GM03348 (cell line): ENCODE results near the gene FLRT1.
A peak's percentile ranks its signal among the peaks of the same experiment; 100 is the strongest.

Experiments
- DNase-seq: peaks from one replicate; pipeline ENCODE4 v3.0.0; 2012; ENCODE audit warnings: low spot score

Gene FLRT1

GRCh38 chr11:64007160-64007628 is 28.5 kb upstream of the FLRT1 start:
- DNase-seq, result peak; percentile 70

DNA sequence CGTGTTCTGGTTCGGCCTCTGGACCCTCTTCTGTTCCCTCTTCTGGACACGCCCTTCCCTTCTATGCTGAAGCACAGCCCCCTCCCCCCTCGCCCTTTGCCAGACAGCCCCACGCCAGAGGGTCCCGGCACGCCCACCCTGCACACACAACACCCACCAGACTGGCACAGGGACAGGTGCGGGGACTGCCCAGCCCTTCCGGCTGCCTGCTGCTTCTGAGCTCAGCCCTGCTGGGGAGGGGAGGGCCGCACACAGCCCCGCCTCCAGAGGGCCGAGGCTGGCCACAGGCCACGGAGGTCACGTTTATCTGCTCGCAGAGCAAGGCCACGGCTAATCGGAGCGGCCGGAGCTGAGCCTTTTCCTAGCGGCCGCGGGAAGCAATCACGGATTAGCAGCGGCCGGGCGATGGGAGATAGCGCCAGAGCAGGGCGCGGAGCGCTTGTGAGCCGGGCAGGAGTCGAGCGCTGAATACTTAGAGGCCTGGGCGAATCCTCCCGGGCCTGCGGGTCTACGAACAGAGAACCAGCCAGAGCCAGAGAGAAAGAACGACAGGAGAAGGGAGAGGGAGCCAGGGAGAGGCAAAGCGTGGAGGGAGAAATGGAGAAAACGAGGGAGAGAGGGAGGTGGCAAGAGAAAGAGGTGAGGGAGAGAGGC is 28.0 kb upstream of the FLRT1 start:
- peak; percentile 68 for DNase-seq

DNA sequence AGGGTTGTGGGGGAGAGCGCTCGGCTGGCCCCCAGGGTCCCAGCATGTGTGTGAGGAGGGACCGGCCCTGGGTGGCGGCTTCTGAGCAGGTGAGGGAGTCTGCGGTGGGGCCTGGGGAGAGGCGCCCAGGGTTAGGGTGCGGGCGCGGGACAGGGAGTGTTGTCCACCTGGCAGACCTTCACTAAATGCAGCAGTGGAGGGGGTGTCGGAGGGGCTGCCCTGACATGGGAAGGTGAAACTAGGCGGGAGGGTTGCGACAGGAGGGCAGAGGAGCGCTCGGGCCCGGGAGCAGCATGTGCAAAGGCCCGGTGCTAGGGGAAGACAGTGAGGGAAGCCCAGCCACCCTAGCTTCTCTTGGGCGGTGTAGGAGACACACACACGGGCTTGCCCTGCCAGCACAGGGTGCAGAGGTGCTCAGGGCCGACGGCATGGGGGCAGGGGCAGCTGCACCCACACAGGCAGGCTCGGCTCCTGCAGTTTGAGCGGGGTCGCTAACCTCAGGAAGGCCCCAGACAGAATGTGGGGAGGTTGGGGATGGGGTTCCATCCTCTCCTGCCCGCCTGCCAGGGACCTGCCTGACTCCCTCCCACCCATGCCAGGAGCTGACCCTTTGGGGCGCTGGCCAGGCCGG is 27.3 kb upstream of the FLRT1 start:
- DNase-seq, result no peak

GRCh38 chr11:64008914-64009633 is 26.7 kb upstream of the FLRT1 start:
- DNase-seq, result no peak

DNA sequence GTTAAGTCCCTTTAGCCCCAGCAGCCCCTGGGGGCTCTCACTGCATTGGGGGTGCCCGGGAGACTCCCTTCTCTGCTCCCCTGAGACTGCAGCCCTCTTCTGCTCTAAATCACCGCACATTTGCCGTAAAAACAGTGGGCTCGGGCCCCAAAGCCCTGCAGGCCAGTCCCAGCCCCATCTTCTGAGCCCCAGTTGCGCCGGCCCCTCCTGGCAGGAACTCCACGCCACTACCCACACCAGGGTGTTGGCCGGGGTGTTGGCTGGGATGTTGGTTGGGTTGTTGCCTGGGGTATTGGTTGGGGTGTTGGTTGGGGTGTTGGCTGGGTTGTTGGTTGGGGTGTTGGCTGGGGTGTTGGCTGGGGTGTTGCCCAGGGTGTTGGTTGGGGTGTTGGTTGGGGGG is 26.0 kb upstream of the FLRT1 start:
- no peak for DNase-seq

GRCh38 chr11:64010783-64011182 is 24.9 kb upstream of the FLRT1 start:
- DNase-seq, result no peak

- DNase-seq, result no peak
Measured at GRCh38 chr11:64011371-64011770, 24.4 kb upstream of the FLRT1 start.

DNA sequence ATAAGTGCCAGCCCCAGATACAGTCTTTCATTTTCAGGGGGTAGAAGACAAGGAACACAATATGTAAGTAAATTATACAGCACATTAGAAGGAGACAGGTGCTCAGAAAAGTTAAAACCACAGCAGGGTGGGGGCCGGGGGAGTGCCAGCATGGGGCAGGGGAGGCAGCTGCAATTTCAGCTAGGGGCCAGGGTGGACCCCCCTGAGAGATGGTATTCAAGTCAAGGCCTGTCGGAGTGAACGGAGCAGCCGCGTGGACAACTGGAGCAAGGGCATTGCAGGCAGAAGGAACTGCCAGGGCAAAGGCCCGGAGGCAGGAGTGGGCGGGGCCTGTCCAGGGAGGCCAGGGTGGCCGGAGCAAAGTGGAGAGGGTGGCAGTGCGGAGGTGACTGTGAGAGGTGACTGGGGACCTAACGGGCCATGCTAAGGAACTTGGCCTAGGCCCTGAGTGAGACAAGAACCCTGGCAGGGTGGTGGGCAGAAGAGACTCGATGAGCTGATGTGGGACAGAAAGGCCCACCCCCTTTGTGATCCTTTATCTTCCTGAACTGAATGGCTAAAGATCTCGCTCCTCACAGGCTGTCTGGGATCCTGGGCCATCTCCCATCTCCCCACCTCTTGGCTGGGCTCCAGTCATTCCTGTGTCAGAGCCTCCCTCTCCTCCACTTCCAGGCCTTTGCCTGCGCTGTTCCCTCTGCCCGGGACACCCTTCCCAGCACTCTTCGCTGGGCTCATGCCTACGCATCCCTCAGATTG is 22.4 kb upstream of the FLRT1 start:
- no peak for DNase-seq

- no peak for DNase-seq
Measured at GRCh38 chr11:64014356-64014755, 21.4 kb upstream of the FLRT1 start.

- DNase-seq, result no peak
Measured at GRCh38 chr11:64015510-64015909, 20.2 kb upstream of the FLRT1 start.

DNA sequence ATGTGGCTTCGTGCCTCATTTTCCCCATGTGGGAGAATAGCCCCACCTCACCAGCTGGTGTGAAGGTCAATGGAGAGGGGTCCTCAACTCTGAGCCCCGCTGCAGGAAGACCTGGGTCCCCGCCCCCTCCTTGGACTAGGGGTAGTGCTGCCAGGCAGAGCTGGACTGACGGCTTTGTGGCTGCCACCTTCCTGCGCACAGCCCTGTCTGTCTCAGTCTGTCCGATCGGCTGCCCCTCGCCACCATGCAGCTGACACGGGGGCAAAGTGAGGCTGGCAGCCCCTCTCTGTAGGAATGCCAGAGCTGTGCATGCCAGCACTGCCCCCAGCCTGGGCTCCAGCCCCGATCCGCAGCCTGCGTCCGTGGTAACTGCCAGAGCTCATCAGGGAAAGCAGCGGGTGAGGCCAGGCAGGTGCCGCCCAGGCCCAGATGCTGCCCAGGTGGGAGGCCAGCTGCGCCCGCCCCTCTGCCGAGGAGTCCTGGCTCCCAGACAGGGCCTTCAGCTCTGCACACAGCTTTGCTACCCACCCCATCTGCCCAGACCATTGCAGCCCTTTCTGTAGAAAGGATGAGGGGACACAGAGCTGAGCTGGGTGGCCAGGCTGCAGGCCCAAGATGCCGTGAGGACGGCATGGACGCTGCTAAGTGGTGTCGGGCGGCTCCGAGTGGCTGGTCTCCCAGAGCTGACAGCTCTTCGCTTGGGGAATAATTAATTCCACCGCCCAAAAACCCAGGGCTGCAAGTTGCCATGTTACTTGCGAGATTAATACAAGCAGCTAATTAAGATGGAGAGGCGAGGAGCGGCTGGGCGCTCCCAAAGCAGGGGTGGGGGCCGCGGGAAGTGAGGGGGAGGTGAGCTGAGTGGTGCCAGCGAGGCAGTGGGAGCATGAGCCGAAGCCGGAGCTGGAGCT is 19.5 kb upstream of the FLRT1 start:
- no peak for DNase-seq

GRCh38 chr11:64017945-64018224 is 17.8 kb upstream of the FLRT1 start:
- DNase-seq, result no peak

DNA sequence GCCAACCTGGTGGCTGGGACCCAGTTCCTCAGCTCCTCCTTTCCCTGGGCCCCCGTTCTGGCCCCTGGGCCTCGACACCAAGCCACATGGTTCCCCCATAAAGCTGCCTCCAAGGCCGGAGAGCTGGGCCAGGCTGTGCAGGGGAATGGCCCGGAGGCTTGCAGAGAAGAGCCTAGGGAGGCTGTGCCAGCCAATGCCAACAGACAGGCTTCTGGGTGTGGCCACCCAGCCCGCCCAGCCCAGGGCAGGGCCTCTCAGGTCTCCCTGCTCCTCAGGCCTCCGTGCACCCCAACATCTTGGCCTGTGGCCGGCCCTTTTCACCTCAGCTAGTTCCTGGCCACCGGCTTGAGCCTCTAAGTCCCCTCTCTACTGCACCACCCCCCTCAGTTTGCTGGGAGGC is 17.4 kb upstream of the FLRT1 start:
- DNase-seq, result no peak

DNA sequence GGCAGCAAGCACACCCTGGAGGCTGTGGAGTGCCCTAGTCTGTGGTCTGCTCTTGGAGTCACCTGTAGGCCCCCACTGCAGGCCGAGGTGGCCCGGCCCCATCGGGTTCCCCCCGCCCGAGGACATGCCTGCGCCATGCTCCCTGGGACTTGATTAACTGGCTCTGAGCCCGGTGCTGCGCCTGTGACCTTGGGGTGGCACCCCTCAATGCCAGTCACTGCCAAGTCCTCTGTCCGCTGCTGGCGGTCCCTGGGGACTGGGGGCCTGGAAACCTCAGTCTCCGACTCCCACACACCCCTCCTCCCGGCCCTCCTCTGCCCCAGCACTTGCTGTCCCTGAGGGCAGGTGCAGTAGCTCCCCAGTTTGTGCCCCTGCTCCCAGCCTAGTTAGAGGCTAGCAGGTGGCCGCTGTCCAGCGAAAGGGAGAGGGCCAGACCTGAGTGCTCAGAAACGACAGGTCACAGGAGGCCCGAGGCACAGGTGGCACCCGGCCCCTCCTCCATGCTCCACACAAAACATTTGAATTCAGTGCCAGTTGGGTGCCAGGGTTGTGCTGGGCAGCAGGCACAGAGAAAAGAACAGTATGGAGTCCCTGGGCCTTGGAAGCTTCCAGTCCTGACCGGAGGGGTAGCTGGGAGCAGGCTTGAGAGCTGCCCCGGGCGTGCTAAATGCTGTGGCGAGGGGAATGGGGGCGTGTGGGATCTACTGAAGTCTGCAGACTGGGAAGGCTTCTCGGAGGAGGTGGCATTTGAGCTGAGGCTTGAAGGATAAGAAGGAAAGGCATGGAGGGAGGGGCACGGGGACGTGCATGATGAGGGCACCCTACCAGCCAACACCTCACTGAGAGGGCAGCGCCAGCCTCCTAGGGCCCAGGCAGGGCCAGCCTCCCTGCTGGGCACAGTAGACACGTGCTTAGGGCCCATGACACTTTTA is 16.4 kb upstream of the FLRT1 start:
- no peak for DNase-seq

GRCh38 chr11:64020976-64021756 is 14.6 kb upstream of the FLRT1 start:
- no peak for DNase-seq

- DNase-seq, result no peak
Measured at GRCh38 chr11:64021757-64022093, 14.0 kb upstream of the FLRT1 start.

- DNase-seq, result no peak
Measured at GRCh38 chr11:64022125-64022784, 13.5 kb upstream of the FLRT1 start.

GRCh38 chr11:64023712-64024710 is 11.7 kb upstream of the FLRT1 start:
- DNase-seq, result no peak
